Subcutaneous abdominal adipose tissue (tissue), 5 donors: Measurements from ENCODE around the gene ARL3.
"Not testable (repeated sequence)": the region's sequence is repeated elsewhere in the genome, so short reads cannot be mapped to it uniquely, and the experiment has no call there.

Source experiments
- H3K27ac ChIP-seq: one replicate; pipeline ENCODE4 v1.7.0; 2013; ENCODE audit warnings: low read depth, mild to moderate bottlenecking, inconsistent platforms, low read length, moderate library complexity
- H3K27me3 ChIP-seq, 5 donors: one replicate each; pipeline ENCODE4 v1.7.0; 2013; ENCODE audit warnings: low read length in 5 of 5, inconsistent platforms in 1 of 5; ENCODE audit not compliant: control insufficient read depth in 5 of 5, insufficient read depth in 4 of 5
- H3K36me3 ChIP-seq, 5 donors: one replicate each; pipeline ENCODE4 v1.7.0; 2013; ENCODE audit warnings: low read length in 5 of 5; ENCODE audit not compliant: control insufficient read depth in 5 of 5, insufficient read depth in 5 of 5
- H3K4me1 ChIP-seq, 5 donors: one replicate each; pipeline ENCODE4 v1.7.0; 2013; ENCODE audit warnings: low read length in 5 of 5, mild to moderate bottlenecking in 3 of 5, moderate library complexity in 1 of 5; ENCODE audit not compliant: control insufficient read depth in 5 of 5, insufficient read depth in 5 of 5
- H3K4me3 ChIP-seq, 5 donors: one replicate each; pipeline ENCODE4 v1.7.0; 2013; ENCODE audit warnings: low read length in 5 of 5, low read depth in 1 of 5
- H3K9ac ChIP-seq, 5 donors: one replicate each; pipeline ENCODE4 v1.7.0; 2013; ENCODE audit warnings: low read length in 5 of 5, mild to moderate bottlenecking in 4 of 5, moderate library complexity in 3 of 5
- H3K9me3 ChIP-seq, 5 donors: one replicate each; pipeline ENCODE4 v1.7.0; 2013; ENCODE audit warnings: low read length in 5 of 5; ENCODE audit not compliant: control insufficient read depth in 5 of 5
- donor health status: healthy.
- donor health status: healthy.
- donor health status: healthy.
- donor health status: healthy.
- donor health status: healthy.

The ARL3 gene, protein sequence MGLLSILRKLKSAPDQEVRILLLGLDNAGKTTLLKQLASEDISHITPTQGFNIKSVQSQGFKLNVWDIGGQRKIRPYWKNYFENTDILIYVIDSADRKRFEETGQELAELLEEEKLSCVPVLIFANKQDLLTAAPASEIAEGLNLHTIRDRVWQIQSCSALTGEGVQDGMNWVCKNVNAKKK

GRCh38 chr10:102713814-102714620, at the start of gene ARL3:
Gene ARL3, minus strand, starts transcription at chr10:102714397. Its CDS starts 122 bp downstream, at chr10:102714275.
- Histone ChIP-seq H3K4me3 (peak within 1 kb of the TSS; percentile 86 to 93 (median 90)), H3K9ac (peak within 1 kb of the TSS; percentile 29 to 84 (median 66)), H3K36me3 (no peaks in the 10 kb centered on the region), H3K4me1 (peaks cover 0 to 23% (median 21%) of the 10 kb centered on the region in 5 donors), H3K27ac (peak within 1 kb of the TSS; percentile 19), H3K27me3 (no peaks in the 10 kb centered on the region), H3K9me3 (no peaks in the 10 kb centered on the region)

DNA sequence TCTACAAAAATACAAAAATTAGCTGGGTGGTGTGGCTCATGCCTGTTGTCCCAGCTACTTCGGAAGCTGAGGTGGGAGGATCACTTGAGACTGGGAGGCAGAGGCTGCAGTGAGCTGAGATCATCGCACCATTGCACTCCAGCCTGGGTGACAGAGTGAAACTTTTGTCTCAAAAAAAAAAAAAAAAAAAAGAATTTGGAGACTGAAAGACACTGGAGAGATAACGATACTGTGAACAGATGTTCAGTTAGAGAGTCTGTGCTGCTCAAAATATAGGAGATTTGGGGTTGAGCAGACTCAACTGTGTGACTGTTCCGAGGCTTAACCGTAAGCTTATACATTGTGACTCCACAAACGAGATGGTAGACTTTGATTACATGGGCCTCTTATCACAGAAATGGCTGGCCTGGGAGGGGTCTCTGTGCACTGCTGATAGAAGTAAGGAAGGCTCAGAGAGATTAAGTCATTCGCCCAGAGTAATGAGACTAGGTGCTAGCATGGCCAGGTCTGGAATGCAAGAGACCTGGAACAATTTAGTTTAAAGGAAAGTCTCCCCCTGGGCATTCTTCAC, 48.9 kb upstream of the ARL3 start:
- Histone ChIP-seq H3K4me1 (peaks cover 0 to 47% (median 34%) of the 10 kb centered on the region in 5 donors), H3K9ac (no peak overlapping the region), H3K27ac (no peak overlapping the region), H3K27me3 (no peaks in the 10 kb centered on the region), H3K36me3 (peaks cover 0 to 5% (median 4%) of the 10 kb centered on the region in 5 donors), H3K9me3 (no peaks in the 10 kb centered on the region), H3K4me3 (no peak overlapping the region)

DNA sequence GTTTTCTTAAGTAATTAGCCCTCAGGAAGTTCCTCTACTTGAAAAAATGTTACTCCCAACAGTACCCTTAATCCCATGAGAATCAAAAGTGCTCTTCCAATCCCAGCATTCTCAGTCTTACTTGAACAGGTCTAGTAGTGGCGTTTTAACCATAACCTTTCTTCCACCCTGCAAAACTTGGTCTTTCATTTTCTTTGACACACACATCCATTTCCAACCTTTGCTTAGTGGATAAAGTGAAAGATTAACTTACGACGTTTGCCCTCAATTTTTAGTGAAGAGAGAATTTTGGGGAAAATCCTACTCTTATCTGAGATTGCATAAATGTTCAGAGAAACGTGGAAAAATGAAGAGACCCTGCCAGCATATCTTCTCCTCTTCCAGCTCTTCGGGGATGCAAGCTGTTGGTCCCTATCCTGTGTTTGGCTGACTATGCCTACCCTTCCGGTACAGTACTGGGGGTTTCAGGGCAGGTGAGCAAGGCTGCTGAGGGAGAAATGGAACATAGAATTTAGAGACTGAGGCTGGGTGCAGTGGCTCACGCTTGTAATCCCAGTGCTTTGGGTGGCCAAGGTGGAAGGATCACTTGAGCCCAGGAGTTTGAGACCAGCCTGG, 48.3 kb upstream of the ARL3 start:
- H3K27me3 ChIP-seq = no peaks in the 10 kb centered on the region
- H3K27ac ChIP-seq = peak overlapping the region; percentile 3
- H3K9me3 ChIP-seq = no peaks in the 10 kb centered on the region
- H3K36me3 ChIP-seq = peaks cover 0 to 5% (median 4%) of the 10 kb centered on the region in 5 donors
- H3K9ac ChIP-seq = peak overlapping the region in 1 of 5 donors; percentile 35
- peaks cover 0 to 44% (median 34%) of the 10 kb centered on the region in 5 donors for H3K4me1 ChIP-seq
- H3K4me3 ChIP-seq = peak overlapping the region in 1 of 5 donors; percentile 34

DNA sequence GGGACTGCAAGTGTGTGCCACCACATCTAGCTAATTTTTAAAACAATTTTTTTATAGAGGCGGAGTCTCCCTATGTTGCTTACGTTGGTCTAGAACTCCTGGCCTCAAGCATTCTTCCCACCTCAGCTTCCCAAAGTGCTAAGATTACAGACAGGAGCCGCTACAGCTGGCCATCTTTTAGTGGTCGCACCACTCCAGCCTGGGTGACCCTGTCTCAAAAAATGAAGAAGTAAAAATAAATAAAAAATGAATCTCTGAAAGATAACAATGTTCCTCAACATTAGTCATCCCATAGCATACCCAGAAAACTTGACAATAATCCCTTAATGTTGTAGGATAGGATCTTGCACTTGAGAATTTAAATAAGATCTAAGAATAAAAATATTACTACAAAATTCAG, 47.8 kb upstream of the ARL3 start:
- Histone ChIP-seq H3K9me3 (no peaks in the 10 kb centered on the region), H3K27me3 (no peaks in the 10 kb centered on the region), H3K36me3 (peaks cover 0 to 7% (median 4%) of the 10 kb centered on the region in 5 donors), H3K9ac (no peak overlapping the region), H3K4me1 (peaks cover 0 to 42% (median 30%) of the 10 kb centered on the region in 5 donors), H3K27ac (peak overlapping the region; percentile 3), H3K4me3 (no peak overlapping the region)

DNA sequence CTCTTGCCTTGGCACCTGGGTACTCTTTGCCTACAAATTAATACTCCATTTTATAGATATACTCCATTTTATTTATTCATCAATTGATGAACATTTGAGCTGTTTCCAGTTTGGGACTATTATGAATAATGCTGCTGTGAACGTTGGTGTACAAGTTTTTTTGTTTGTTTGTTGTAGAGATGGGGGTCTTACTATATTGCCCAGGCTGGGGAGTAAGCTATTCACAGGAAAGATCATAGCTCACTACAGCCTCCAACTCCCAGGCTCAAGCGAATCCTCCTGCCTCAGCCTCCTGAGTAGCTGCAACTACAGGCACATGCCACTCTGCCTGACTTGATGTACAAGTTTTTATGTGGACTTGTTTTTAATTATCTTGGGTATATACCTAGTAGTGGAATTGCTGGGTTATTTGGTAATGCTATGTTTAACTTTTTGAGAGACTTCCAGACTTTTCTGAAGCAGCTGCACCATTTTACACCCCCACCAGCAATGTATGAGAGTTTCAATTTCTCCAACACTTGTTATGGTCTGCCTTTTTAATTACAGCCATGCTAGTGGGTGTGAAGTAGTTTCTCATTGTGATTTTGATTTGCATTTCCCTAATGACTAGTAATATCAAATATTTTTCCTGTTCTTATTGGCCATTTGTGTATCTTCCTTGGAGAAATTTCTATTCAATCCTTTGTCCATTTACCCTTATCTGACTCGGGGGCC, 45.5 kb upstream of the ARL3 start:
- Histone ChIP-seq H3K4me1 (peaks cover 2 to 42% (median 27%) of the 10 kb centered on the region in 5 donors), H3K9ac (no peak overlapping the region), H3K36me3 (peaks cover 0 to 7% (median 2%) of the 10 kb centered on the region in 5 donors), H3K9me3 (no peaks in the 10 kb centered on the region), H3K4me3 (no peak overlapping the region), H3K27ac (peak overlapping the region; percentile 29), H3K27me3 (no peaks in the 10 kb centered on the region)

- H3K9ac ChIP-seq, H3K9me3 ChIP-seq, H3K4me3 ChIP-seq, H3K27me3 ChIP-seq, H3K36me3 ChIP-seq: not testable (repeated sequence)
- peaks cover 2 to 40% (median 28%) of the 10 kb centered on the region in 5 donors for H3K4me1 ChIP-seq
- H3K27ac ChIP-seq = peak overlapping the region; percentile 30
Measured at GRCh38 chr10:102758933-102759262, 44.7 kb upstream of the ARL3 start.

DNA sequence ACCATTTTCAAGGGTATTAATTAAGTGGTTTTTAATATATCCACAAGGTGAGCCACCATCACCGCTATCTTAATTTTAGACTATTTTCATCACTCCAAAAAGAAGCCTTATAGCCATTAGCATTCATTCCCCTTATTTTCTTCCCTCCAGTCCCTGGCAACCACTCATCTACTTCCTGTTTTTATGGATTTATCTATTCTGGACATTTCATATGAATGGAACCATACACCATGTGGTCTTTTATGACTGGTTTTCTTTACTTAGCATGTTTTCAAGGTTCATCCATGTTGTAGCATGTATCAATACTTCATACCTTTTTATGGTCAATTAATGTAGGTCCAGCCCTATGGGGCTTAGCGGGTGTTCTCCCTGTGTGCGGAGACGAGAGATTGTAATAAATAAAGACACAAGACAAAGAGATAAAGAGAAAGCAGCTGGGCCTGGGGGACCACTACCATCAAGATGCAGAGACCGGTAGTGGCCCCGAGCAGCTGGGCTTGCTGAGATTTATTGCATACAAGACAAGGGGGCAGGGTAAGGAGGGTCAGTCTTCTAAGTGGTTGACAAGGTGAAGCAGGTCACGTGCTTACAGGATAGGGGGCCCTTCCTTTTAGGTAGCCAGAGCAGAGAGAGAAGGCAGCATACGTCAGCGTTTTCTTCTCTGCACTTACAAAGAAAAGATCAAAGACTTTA, 44.2 kb upstream of the ARL3 start:
- Histone ChIP-seq H3K4me1 (peaks cover 3 to 44% (median 28%) of the 10 kb centered on the region in 5 donors), H3K9me3 (no peaks in the 10 kb centered on the region), H3K36me3 (peaks cover 0 to 2% (median 0%) of the 10 kb centered on the region in 5 donors), H3K27ac (peak overlapping the region; percentile 30), H3K9ac (no peak overlapping the region), H3K27me3 (no peaks in the 10 kb centered on the region), H3K4me3 (no peak overlapping the region)

- H3K4me3 ChIP-seq = no peak overlapping the region
- H3K27me3 ChIP-seq = no peaks in the 10 kb centered on the region
- H3K27ac ChIP-seq = no peak overlapping the region
- H3K9me3 ChIP-seq = no peaks in the 10 kb centered on the region
- peaks cover 0 to 2% (median 0%) of the 10 kb centered on the region in 5 donors for H3K36me3 ChIP-seq
- no peak overlapping the region for H3K9ac ChIP-seq
- H3K4me1 ChIP-seq = peaks cover 7 to 45% (median 29%) of the 10 kb centered on the region in 5 donors
Measured at GRCh38 chr10:102757323-102757722, 43.1 kb upstream of the ARL3 start.

- Histone ChIP-seq H3K9ac (peak overlapping the region in 3 of 5 donors; percentile 17 to 63 (median 62)), H3K4me1 (peaks cover 7 to 40% (median 32%) of the 10 kb centered on the region in 5 donors), H3K36me3 (peaks cover 0 to 2% (median 0%) of the 10 kb centered on the region in 5 donors), H3K27ac (peak overlapping the region; percentile 83), H3K9me3 (no peaks in the 10 kb centered on the region), H3K4me3 (no peak overlapping the region), H3K27me3 (no peaks in the 10 kb centered on the region)
Measured at GRCh38 chr10:102753718-102754117, 39.5 kb upstream of the ARL3 start.
